ENCODE data around the gene POLR3C.

POLR3C gene

GRCh38 chr1:145871994-145872924 lies 48.3 kb downstream of the POLR3C start:
- peak in 3 of 6 experiments; percentile 21 to 63 (median 52) for DNase-seq

DNA sequence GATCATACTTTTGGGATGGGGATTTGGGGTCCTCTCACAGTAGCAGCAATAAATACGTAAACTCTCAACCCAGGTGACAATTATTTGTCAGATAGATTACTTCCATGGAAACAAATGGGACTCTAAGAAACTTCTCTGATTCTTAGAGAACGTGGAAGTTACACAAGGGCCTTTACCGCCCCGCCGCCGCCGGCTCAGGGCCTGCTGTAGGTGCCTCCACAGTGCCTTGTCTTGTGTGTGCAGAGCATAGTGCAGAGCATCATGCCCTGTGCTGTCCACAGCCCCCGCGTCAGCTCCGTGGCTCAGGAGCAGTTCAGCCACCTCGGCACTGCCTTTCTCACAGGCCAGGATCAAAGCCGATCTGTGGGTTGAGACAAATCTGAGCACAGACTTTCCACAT lies 50.6 kb downstream of the POLR3C start:
- no peak for DNase-seq

DNA sequence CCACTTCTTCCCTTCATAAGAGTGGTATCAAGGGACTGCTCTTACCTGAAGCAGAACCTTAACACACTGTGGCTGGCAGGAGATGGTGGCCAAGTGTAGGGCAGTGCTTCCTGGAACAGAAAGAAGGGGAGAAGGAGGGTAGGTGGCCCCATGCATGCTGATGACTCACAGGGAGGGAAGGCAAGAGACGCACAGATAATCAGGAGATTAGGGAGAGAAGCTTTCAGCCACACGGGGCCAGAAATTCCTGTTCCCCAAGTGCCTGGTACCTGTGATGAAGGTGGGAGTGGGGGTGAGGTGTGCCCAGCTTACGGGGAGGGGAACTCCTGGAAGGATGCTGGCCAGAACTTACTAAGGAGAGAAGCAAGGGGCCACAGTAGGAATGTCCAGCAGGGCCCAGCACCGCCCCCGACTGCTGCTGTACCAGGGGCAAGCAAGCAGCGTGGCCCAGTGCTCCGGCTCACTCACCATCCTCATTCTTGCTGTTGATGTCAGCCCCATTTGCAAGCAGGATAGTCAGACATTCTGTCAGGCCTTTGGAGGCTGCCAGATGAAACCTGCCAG lies 54.0 kb downstream of the POLR3C start:
- no peak for DNase-seq

DNA sequence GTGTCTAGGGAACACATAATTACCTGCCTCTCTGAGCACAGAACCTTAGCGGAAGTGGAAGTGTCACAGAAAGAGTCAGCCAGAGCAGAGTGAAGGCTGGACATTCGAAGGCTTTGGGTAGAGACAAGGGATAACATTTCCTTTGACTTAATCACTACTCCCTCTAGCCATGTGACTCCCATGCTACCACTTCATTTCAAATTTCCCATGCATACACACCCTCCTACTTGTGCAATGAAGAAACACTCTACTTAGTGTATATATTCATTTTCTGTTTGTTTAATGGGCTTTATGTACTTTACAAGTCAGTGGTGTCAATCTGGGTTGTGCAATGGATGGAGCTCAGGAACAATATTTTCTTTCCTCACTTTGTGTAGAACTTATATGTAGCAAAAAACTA lies 54.7 kb downstream of the POLR3C start:
- no peak for DNase-seq

DNA sequence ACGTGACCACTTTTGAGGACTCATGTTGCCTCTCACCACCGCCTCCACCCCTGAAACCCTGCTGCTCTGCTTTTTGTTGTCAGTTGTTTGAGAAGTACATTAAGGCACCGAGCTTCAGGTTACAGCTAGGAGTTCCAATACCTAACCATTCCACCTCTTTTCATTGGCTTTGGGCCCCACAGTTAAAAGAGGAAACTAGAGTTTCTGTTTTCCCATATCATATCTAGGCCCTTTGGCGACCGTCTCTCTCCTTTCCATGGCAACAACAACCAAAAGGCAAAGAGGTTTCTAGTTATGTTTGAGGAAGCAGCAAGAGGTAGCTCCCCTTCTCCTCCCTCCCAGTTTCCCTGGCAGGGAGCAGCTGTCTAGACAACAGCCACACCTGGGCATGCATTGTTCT lies 55.8 kb downstream of the POLR3C start:
- DNase-seq = no peak

GRCh38 chr1:145884675-145885074 lies 60.7 kb downstream of the POLR3C start:
- no peak for DNase-seq

DNA sequence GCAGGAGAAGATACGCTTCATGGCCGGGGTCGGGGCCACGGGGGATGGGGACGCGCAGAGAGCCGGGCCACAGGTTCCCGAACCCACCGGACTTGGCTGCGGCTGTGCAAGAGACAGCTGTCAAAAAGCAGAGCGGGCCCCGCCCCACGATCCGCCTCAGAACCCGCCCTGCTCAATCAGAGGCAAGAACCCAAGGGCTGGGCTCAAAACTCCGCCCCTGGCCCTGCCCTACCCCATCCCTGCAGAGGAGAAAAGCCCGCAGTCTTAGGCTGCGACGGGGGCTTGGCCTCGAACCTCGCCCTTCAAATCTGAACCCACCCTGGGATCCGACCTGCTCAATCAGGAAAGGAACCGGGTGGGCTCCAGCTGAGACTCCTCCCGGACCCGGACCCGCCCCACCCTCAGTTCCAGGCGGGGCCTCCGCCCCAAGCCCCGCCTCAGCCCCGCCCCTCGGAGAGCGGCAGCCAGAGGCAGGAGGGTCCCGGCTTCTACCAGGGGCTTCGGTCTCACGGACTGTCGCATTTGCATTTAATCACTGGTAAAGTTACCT lies 61.8 kb downstream of the POLR3C start, which contains the start of gene ANKRD35:
Gene ANKRD35 (minus strand): TSS at position 129 of the 550 bp plus-strand sequence. CDS start 108 bp downstream, at position 21.
- peak; percentile 73 to 93 (median 84) for DNase-seq

DNA sequence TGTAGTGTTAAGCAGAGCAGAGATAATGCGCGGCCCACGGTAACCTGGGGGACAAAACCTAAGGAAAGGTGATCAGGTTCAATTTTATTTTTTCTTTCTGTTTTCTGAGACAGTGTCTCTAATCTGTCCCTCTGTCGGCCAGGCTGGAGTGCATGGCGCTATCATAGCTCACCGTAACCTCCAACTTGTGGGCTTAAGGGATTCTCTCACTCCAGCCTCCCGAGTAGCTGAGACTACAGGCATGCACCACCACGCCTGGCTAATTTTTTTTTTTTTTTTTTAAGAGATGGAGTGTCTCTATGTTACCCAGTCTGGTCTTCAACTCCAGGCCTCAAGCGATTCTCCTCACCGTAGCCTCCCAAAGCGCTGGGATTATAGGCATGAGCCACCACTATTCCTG lies 62.4 kb downstream of the POLR3C start:
- no peak for DNase-seq

DNA sequence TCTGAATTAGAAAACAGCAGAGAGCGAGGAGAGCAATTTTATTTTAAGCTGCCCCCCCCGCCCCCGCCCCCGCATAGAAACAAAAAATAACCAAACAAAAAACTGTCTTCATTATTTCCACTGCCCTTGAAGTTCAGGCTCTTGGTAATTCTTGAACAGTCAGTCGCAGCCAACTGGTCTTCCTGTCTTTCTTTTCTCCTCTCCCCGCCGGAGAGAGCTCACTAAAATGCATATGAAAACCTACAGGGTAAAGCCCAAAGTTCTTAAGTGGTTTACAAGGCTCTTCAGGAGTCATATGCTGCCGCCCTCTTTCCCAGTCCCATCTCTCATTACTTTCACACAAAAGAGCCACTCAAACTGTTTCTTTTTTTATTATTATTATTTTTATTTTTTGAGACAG lies 62.8 kb downstream of the POLR3C start:
- DNase-seq = no peak

DNA sequence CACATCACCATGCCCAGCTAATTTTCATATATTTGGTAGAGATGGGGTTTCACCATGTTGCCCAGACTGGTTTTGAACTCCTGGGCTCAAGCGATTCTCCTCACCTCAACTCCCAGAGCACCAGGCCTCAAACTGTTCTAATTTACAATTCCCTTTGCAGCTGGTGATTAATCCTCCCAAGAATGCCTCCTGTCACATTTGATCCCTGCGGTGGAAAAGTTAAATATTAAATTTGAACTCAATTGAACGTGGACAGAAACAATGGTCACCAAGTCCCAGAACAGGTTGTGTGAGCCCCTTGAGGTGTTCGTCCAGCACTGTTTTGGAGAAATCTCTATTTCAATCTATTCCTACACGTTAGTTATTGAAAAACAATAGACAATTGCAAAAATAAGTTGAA lies 63.6 kb downstream of the POLR3C start:
- no peak for DNase-seq

DNA sequence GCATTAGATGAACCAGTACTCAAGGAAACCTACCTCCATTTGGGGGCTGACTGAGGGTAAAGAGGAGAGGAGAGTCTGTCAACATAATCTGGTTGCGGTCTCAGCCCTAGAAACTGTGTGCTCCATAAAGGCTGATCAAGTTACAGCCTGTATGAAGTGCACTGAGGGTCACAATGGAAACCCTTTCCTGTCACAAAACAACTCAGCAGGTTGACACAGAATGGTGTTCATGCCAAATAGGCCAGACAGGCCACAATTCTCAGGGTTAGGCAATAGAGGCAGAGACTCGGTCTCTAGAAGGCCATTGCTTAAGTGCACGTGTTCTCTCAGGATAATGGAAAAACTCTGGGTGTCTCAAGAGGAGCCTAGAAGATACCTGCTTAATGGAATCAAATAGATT lies 65.7 kb downstream of the POLR3C start:
- no peak for DNase-seq

DNA sequence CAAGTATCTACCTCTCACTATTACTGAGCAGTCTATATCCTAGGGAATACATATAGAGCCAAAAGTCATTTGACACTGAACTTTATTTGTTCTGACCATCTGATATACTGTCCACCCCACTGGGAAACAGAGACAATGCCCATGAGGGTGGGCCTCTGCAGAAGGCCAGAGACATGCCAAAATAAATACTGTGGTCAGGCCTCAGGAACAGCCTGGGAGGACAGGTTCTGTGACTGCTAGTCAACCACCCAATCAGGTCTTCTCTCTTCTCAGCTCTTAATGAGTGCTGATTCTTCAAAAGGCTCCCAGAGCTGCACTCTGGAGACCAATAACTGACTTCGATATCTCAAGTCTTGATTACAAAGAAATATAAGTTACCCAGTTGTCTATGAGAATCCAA lies 67.1 kb downstream of the POLR3C start:
- no peak for DNase-seq

- peak in 5 of 6 experiments; percentile 8 to 42 (median 30) for DNase-seq
Measured at GRCh38 chr1:145891587-145892485, 67.8 kb downstream of the POLR3C start.

GRCh38 chr1:145892486-145893087 lies 68.6 kb downstream of the POLR3C start:
- DNase-seq = no peak

GRCh38 chr1:145893306-145894055 lies 69.5 kb downstream of the POLR3C start:
- no peak for DNase-seq

Measured in stimulated activated naive CD4-positive, alpha-beta T cell (primary cell).